Ishikawa (cell line): ENCODE measurements around the gene THEM4.

ENCODE experiments used
- CEBPB ChIP-seq: IDR thresholded peaks from 2 replicates; pipeline ENCODE4 v1.6.1; 2012
- CREB1 ChIP-seq: IDR thresholded peaks from 2 replicates; pipeline ENCODE4 v1.6.1; 2012; ENCODE audit warnings: low read depth
- EGR1 ChIP-seq: IDR thresholded peaks from 2 replicates; pipeline ENCODE4 v1.6.1; 2012
- EP300 ChIP-seq: IDR thresholded peaks from 2 replicates; pipeline ENCODE4 v1.6.1; 2012; ENCODE audit warnings: borderline replicate concordance
- FOXM1 ChIP-seq: IDR thresholded peaks from 2 replicates; pipeline ENCODE4 v1.6.1; 2012; ENCODE audit warnings: low read depth, borderline replicate concordance
- NFIC ChIP-seq: IDR thresholded peaks from 2 replicates; pipeline ENCODE4 v1.6.1; 2012
- RAD21 ChIP-seq: IDR thresholded peaks from 2 replicates; pipeline ENCODE4 v1.6.1; 2012; ENCODE audit warnings: low read depth
- TAF1 ChIP-seq: IDR thresholded peaks from 2 replicates; pipeline ENCODE4 v1.6.1; 2012; ENCODE audit warnings: low read depth, mild to moderate bottlenecking
- TCF12 ChIP-seq: IDR thresholded peaks from 2 replicates; pipeline ENCODE4 v1.6.1; 2012; ENCODE audit warnings: low read depth
- TEAD4 ChIP-seq: IDR thresholded peaks from 2 replicates; pipeline ENCODE4 v1.6.1; 2012
- YY1 ChIP-seq: IDR thresholded peaks from 2 replicates; pipeline ENCODE4 v1.6.1; 2012; ENCODE audit warnings: low read depth
- TF ChIP-seq, protein P1 (sequence below): IDR thresholded peaks from 2 replicates; pipeline ENCODE4 v1.6.1; 2012
- TF ChIP-seq, protein P2 (sequence below): IDR thresholded peaks from 2 replicates; pipeline ENCODE4 v1.6.1; 2012; ENCODE audit warnings: low read depth, mild to moderate bottlenecking
- TF ChIP-seq, protein P3 (sequence below): IDR thresholded peaks from 2 replicates; pipeline ENCODE4 v1.6.1; 2012

DNA sequence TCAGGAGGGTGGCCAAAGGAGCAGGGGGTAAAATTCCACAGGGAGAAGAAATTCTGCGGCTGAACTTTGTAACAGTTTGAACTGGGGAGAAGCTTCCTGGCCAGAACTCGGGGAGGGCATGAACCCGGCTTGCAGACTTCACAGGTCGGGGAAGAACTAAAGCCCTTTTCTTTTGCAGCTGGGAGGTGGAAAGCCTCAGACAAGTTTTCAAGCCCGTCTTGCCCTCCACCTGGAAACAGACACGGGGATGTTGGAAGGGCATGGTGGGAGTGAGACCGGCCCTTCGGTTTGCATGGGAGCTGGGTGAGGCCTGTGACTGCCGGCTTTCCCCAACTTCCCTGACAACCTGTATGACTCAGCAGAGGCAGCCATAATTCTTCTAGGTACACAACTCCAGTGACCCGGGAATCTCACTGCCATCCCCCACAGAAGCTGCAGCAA is 11.3 kb downstream of the THEM4 start:
- TF ChIP-seq, protein P1, sequence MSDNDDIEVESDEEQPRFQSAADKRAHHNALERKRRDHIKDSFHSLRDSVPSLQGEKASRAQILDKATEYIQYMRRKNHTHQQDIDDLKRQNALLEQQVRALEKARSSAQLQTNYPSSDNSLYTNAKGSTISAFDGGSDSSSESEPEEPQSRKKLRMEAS: no peak
- TF ChIP-seq TCF12 (no peak), RAD21 (no peak), TAF1 (no peak), CREB1 (no peak), YY1 (no peak), CEBPB (no peak), TEAD4 (no peak), EP300 (no peak), EGR1 (no peak), NFIC (no peak), FOXM1 (no peak)
- TF ChIP-seq, protein P2, sequence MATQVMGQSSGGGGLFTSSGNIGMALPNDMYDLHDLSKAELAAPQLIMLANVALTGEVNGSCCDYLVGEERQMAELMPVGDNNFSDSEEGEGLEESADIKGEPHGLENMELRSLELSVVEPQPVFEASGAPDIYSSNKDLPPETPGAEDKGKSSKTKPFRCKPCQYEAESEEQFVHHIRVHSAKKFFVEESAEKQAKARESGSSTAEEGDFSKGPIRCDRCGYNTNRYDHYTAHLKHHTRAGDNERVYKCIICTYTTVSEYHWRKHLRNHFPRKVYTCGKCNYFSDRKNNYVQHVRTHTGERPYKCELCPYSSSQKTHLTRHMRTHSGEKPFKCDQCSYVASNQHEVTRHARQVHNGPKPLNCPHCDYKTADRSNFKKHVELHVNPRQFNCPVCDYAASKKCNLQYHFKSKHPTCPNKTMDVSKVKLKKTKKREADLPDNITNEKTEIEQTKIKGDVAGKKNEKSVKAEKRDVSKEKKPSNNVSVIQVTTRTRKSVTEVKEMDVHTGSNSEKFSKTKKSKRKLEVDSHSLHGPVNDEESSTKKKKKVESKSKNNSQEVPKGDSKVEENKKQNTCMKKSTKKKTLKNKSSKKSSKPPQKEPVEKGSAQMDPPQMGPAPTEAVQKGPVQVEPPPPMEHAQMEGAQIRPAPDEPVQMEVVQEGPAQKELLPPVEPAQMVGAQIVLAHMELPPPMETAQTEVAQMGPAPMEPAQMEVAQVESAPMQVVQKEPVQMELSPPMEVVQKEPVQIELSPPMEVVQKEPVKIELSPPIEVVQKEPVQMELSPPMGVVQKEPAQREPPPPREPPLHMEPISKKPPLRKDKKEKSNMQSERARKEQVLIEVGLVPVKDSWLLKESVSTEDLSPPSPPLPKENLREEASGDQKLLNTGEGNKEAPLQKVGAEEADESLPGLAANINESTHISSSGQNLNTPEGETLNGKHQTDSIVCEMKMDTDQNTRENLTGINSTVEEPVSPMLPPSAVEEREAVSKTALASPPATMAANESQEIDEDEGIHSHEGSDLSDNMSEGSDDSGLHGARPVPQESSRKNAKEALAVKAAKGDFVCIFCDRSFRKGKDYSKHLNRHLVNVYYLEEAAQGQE: no peak
- TF ChIP-seq, protein P3, sequence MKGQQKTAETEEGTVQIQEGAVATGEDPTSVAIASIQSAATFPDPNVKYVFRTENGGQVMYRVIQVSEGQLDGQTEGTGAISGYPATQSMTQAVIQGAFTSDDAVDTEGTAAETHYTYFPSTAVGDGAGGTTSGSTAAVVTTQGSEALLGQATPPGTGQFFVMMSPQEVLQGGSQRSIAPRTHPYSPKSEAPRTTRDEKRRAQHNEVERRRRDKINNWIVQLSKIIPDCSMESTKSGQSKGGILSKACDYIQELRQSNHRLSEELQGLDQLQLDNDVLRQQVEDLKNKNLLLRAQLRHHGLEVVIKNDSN: no peak
